Fibroblast of skin of left quadriceps (primary cell): ENCODE measurements around the gene FXN.
"Not testable (repeated sequence)": the region's sequence is repeated elsewhere in the genome, so short reads cannot be mapped to it uniquely, and the experiment has no call there.

ENCODE experiments used
- DNase-seq, 2 experiments: peaks; one replicate each; pipeline ENCODE4 v3.0.0-alpha.2; 2013; ENCODE audit warnings: low read depth in 2 of 2

The FXN gene

GRCh38 chr9:69103348-69103996 lies 67.9 kb downstream of the FXN start:
- not testable (repeated sequence) for DNase-seq

- no peak for DNase-seq
Observed at GRCh38 chr9:69104830-69105527, 69.4 kb downstream of the FXN start.

DNA sequence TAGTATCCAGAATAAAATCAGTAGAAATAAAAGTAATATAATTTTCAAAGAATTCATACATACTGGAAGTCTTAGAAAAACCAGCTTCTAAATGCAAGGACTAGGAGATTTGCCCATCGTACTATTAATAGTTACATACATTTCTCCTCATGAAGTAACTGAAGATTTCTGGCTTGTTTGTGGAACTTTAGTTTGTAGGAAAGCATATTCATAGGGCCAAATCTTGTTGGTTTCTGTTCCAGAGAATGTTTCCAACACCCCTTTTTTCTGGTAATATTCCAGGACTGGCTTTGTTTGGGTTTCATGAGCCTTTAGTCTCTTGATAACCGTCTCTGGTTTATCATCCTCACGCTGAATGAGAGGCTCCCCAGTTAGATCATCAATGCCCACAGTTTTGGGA lies 72.2 kb downstream of the FXN start:
- no peak for DNase-seq

- DNase-seq, result not testable (repeated sequence)
Observed at GRCh38 chr9:69108706-69109105, 73.2 kb downstream of the FXN start.

GRCh38 chr9:69109152-69109551 lies 73.6 kb downstream of the FXN start:
- DNase-seq, result no peak

- DNase-seq, result not testable (repeated sequence)
Observed at GRCh38 chr9:69112646-69113045, 77.1 kb downstream of the FXN start.

GRCh38 chr9:69115621-69116020 lies 80.1 kb downstream of the FXN start:
- peak; percentile 68 to 77 for DNase-seq

DNA sequence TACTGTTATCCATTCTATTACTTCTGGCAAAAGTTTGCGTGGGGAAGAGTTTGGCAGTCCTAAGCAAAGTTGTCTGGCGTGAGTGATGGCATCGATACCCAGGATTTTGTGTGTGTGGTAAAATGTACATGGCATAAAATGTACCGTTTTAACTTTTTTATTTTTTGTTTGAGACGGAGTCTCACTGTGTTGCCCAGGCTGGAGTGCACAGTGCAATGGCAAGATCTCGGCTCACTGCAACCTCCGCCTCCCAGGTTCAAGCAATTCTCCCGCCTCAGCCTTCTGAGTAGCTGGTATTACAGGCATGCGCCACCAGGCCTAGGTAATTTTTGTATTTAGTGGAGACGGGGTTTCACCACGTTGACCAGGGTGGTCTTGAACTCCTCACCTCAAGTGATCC lies 83.1 kb downstream of the FXN start:
- DNase-seq, result no peak

DNA sequence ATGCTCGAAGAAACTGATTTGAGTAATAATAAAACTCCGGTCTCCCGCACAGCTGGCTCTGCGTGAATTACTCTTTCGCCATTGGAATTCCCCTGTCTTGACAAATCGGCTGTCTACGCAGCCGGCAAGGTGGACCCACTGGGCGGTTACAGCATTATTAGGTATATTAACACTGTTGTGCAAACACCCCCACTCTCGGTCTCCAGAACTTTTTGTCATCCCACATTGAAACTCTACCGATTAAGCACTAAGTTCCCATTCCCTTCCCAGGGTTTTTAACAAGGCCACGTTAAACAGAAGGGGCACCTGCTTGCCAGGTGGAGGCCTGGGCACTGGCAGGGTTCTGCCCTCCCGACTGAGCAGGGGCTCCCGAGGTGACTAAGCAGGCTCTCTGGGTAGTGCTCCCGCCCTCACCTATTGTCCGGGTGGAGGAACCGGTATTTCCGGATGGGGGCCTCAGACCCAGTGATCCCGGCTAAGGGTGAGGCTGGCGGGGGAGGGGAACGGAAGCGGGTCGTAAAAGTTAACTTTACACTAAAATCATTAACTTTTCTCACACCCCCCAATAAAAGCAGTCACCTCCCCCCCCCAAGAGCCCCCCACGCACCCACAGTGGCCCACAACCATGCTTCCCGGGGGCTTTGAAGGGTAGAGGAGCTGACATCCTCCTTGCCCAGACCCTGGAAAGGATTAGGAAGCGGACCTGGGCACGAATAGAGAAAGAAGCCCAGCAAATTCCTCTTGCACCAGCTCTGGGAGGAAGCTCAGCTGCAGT lies 85.0 kb downstream of the FXN start:
- DNase-seq, result no peak

- no peak for DNase-seq
Observed at GRCh38 chr9:69121155-69122081, 85.9 kb downstream of the FXN start.

GRCh38 chr9:69122082-69122548 lies 86.6 kb downstream of the FXN start:
- DNase-seq, result no peak

GRCh38 chr9:69122549-69123141 lies 87.1 kb downstream of the FXN start:
- DNase-seq, result peak; percentile 58 to 61

- peak; percentile 75 for DNase-seq
Observed at GRCh38 chr9:69130456-69131441, 95.2 kb downstream of the FXN start.

GRCh38 chr9:69131682-69132081 lies 96.1 kb downstream of the FXN start:
- peak; percentile 97 for DNase-seq

DNA sequence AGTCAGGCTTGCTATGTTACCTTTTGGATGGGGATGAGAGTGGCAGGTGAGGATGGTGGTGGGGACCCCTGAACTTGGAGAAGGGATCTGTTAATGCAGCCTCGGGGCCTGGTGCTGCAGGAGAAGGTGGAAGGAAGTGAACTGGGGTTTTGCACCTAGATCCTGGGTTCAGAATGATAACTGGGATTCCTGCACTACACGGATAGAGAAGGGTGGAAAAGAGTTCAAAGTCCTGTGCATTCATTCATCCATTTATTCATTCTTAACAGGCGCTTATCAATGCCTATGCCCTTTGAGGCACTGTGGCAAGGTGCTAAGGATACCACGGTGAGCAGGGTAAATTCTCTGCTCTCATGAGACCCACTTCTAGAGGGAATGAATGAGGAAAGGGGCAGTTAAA lies 96.8 kb downstream of the FXN start:
- no peak for DNase-seq

- no peak for DNase-seq
Observed at GRCh38 chr9:69134412-69134811, 98.9 kb downstream of the FXN start.

GRCh38 chr9:69136185-69136584 lies 100.6 kb downstream of the FXN start:
- DNase-seq, result no peak

DNA sequence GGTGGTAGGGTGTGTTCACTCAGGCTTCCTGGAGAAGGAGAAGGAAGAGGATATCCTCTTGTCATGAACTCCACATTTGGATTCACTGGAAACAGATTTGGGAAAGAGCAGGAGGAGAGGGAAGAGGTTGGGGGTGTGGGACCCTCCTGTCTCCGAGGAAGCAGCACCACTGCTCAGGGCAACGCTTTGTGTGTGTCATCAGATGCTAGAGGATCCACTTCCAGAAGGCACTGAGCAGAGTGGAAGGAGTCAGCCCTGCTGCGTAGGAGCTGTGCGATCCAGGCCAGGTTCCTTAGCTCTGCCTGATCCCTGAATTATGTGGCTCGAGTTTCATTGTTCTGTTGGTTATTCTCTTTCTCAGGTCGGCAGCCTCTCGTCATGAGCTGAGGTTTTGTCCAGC lies 101.2 kb downstream of the FXN start:
- no peak for DNase-seq

- no peak for DNase-seq
Observed at GRCh38 chr9:69137311-69137710, 101.8 kb downstream of the FXN start.

DNA sequence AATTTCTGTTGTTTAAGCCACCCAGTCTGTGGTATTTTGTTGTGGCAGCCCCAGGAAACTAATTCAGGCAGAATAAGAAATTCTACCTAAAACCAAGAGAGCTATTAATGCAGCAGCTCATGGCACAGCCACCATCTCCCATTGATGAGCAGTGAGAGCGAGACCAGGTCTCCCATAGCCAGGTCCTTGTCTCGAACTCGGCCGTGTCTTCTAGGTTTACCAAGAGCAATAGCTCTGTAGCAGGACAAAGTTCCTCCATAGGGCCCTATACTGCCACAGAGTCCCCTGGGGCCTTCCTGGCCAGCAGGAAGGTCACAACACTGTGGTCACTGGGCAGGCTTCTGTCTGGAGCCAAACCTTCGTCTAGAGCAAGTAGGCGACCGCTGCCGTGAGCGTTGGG lies 104.0 kb downstream of the FXN start:
- no peak for DNase-seq
